IPS-18c (cell line): Measurements from ENCODE around the gene RPS15A.
"Not testable (repeated sequence)": the region's sequence is repeated elsewhere in the genome, so short reads cannot be mapped to it uniquely, and the experiment has no call there.

Source experiments
- H3K4me3 ChIP-seq: 2 replicates; pipeline ENCODE4 v1.7.0; 2013; ENCODE audit warnings: low read depth, mild to moderate bottlenecking, low read length, moderate library complexity; ENCODE audit not compliant: insufficient read depth
- H3K9me3 ChIP-seq: one replicate; pipeline ENCODE4 v1.6.1; 2013; ENCODE audit warnings: mild to moderate bottlenecking, low read length, moderate library complexity; ENCODE audit not compliant: control insufficient read depth, insufficient read depth

RPS15A gene

GRCh38 chr16:18774651-18775050 is 15.5 kb downstream of the RPS15A start:
- H3K4me3 ChIP-seq, H3K9me3 ChIP-seq: not testable (repeated sequence)

- H3K9me3 ChIP-seq, H3K4me3 ChIP-seq: not testable (repeated sequence)
Observed at GRCh38 chr16:18772171-18772570, 18.0 kb downstream of the RPS15A start.

- not testable (repeated sequence) for H3K4me3 ChIP-seq, H3K9me3 ChIP-seq
Observed at GRCh38 chr16:18770336-18770962, 19.7 kb downstream of the RPS15A start.

GRCh38 chr16:18767217-18767616 is 22.9 kb downstream of the RPS15A start:
- not testable (repeated sequence) for H3K9me3 ChIP-seq

GRCh38 chr16:18762713-18763112 is 27.4 kb downstream of the RPS15A start:
- H3K9me3 ChIP-seq, H3K4me3 ChIP-seq: not testable (repeated sequence)

More at GRCh38 chr16:18767217-18767616, 22.9 kb downstream of the RPS15A start:
- H3K4me3 ChIP-seq: not testable (repeated sequence)

- peak overlapping the region; percentile 34; the same call in 1 of the 2 replicates for H3K4me3 ChIP-seq
- H3K9me3 ChIP-seq: not testable (repeated sequence)
Observed at GRCh38 chr16:18759598-18760520, 30.3 kb downstream of the RPS15A start.

GRCh38 chr16:18757960-18758660 is 32.0 kb downstream of the RPS15A start:
- not testable (repeated sequence) for H3K9me3 ChIP-seq, H3K4me3 ChIP-seq

- not testable (repeated sequence) for H3K9me3 ChIP-seq, H3K4me3 ChIP-seq
Observed at GRCh38 chr16:18756639-18757038, 33.5 kb downstream of the RPS15A start.

- not testable (repeated sequence) for H3K9me3 ChIP-seq, H3K4me3 ChIP-seq
Observed at GRCh38 chr16:18742870-18743269, 47.3 kb downstream of the RPS15A start.

- not testable (repeated sequence) for H3K4me3 ChIP-seq, H3K9me3 ChIP-seq
Observed at GRCh38 chr16:18740027-18740426, 50.1 kb downstream of the RPS15A start.

GRCh38 chr16:18738768-18739167 is 51.4 kb downstream of the RPS15A start:
- H3K9me3 ChIP-seq, H3K4me3 ChIP-seq: not testable (repeated sequence)

GRCh38 chr16:18734279-18734678 is 55.9 kb downstream of the RPS15A start:
- not testable (repeated sequence) for H3K4me3 ChIP-seq, H3K9me3 ChIP-seq
